Measurements from ENCODE around the gene RTTN.

Gene RTTN

GRCh38 chr18:70030728-70031127, 174.8 kb downstream of the RTTN start:
- in situ Hi-C loops (cut with MboI; ENCODE audit: low sequenced_read_pairs) = no loop called here

DNA sequence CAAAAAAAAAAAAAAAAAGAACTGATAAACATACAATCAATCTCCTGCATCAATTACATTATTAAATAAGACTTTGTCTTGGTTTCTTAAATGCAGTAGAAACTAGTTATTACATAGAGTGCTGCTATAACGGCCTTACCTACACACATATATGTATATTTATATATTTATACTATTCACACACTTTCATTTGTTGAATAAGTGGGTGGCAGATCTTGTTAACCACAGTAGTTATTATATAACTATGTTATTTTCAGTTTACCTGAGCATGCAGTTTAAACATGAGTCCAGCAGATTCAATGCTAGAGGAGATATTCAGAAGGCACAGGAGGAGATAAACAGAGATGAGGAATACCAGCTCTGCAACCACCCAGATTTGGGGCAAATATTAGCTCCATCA, 176.3 kb downstream of the RTTN start:
- in situ Hi-C loops (cut with MboI; ENCODE audit: low sequenced_read_pairs) = no loop called here

DNA sequence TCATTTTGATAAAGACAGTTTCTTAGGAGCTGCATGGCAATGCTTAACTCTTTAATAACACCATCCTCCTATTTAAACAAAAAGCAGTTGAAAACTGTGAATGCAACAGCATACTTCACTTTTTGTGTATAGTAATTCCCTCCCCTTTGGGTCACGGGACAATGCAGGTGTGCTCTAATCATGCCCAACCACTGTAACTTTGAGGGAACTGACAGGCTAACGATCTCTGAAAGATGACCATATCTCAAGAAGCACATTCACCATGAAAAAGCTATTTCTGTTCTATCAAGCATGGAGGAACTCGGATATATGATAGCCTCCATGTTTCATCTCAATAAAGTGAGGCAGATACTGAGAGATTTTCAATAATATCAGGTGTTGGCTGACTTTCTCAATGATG, 176.8 kb downstream of the RTTN start:
- in situ Hi-C loops (cut with MboI; ENCODE audit: low sequenced_read_pairs) = no loop called here

DNA sequence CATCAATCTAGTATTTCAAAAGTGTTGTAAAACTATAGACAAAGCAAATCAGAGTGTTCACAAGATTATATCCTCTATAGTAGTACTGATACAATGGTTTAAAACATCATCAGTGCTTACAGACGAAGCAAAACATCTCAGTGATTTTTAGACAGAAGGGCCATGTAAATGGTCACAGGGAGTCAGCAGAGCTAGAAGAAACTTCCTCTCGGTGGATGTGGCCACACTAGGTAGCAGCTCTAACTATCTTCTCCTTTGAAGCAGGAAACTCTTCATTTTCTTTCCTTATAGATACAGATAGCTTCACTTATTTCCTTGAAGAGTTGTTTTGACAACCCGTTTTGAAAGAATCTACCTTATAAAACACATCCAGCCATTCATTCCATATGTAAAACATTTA, 177.4 kb downstream of the RTTN start:
- in situ Hi-C loops (cut with MboI; ENCODE audit: low sequenced_read_pairs) = no loop called here

DNA sequence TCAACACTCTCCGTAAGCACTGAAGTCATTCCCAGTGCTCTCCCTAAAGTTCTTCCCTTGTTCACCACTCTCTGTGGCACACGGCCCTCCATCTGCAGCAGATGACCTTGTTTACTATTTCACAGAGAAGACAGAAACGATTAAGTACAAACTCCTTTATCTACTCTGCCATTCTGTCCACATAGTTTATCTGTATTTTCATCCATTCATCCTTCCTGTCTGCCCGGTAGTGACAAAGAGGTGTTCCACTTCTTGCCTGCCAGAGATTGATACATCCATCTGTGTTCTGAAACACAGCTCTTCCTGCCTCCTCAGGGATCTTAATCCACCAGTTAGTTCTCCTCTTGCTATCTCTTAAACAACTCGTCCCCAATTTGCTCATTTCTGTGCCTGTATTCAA, 179.9 kb downstream of the RTTN start:
- in situ Hi-C loops (cut with MboI; ENCODE audit: low sequenced_read_pairs) = no loop called here

- in situ Hi-C loops (cut with MboI; ENCODE audit: low sequenced_read_pairs) = no loop called here
Observed at GRCh38 chr18:70024829-70025228, 180.7 kb downstream of the RTTN start.

- in situ Hi-C loops (cut with MboI; ENCODE audit: low sequenced_read_pairs) = no loop called here
Observed at GRCh38 chr18:70024093-70024492, 181.4 kb downstream of the RTTN start.

DNA sequence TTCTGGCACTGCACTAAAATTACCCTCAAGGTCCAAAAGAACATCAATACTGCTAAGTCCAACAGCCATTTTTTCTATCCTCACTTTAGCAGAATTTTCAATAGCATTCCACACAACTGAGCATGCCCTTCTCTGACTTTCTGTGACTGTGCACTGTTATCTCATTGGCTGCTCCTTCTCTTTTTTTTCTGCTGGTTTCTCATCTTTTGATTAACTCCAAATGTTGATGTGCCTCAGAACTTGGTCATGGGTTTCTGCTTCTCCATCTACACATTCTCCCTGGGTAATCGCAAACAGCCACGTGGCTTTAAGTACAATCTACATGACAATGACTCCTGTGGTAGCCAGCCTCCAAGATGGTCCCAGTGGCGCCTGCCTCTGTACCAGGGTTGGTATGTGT, 182.9 kb downstream of the RTTN start:
- in situ Hi-C loops (cut with MboI; ENCODE audit: low sequenced_read_pairs) = no loop called here

DNA sequence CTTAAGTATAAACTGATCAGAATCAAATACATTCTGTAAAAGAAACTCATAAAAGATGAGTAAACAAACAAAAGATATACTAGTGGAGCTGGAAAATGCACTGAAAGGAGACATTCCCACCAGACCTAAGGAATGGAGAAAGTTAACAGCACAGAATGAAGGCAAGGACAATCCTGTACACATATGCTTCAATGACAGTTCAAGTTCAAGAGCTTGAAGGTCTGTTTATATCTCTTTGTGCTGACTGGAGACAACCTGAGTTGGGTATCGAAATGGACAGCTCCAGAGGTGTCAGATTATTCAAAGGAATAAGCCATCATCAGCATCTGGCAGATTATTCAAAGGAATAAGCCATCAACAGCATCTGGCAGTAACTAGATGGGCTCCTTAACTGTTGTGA, 184.0 kb downstream of the RTTN start:
- in situ Hi-C loops (cut with MboI; ENCODE audit: low sequenced_read_pairs) = no loop called here

GRCh38 chr18:70021043-70021442, 184.4 kb downstream of the RTTN start:
- in situ Hi-C loops (cut with MboI; ENCODE audit: low sequenced_read_pairs) = no loop called here

- in situ Hi-C loops (cut with MboI; ENCODE audit: low sequenced_read_pairs) = no loop called here
Observed at GRCh38 chr18:70019991-70020390, 185.5 kb downstream of the RTTN start.

DNA sequence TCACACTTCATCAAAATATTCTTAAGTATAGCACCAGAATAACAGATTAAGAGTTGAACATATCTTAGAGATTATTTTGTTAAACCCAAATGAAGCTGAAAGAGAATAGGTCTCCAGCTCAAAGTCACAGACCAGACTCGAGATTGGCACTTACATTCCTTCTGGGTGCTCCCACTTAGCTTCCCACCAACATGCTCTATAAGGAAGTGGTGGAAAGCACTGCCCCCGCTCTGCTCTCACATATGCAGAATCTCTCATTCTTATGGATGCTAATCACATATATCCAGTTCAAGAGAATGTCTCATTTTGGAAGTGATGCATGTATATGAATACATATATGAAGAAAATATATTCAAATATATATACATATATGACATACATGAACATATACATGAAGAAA, 186.4 kb downstream of the RTTN start:
- in situ Hi-C loops (cut with MboI; ENCODE audit: low sequenced_read_pairs) = no loop called here

- in situ Hi-C loops (cut with MboI; ENCODE audit: low sequenced_read_pairs) = no loop called here
Observed at GRCh38 chr18:70015127-70015526, 190.4 kb downstream of the RTTN start.

DNA sequence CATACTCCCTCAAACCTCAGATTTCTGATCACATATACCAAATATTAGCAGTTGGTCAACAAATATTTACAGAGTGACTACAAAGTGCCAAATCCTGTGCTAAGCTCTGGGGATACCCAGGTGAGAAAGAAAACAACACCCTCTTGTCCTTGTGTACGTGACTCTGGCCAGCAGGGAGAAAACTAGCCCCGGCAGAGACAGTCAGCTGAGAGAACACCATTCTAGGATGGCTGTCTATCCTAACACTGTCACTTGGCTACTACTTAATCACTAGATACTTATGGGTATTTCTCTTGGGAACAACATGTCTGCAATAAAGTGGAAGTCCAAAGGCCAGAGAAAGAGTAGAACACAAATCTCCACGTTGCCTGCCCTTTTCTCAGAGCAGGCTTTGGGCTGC, 199.9 kb downstream of the RTTN start:
- in situ Hi-C loops (cut with MboI; ENCODE audit: low sequenced_read_pairs) = no loop called here

- in situ Hi-C loops (cut with MboI; ENCODE audit: low sequenced_read_pairs) = no loop called here
Observed at GRCh38 chr18:70004696-70005095, 200.8 kb downstream of the RTTN start.

DNA sequence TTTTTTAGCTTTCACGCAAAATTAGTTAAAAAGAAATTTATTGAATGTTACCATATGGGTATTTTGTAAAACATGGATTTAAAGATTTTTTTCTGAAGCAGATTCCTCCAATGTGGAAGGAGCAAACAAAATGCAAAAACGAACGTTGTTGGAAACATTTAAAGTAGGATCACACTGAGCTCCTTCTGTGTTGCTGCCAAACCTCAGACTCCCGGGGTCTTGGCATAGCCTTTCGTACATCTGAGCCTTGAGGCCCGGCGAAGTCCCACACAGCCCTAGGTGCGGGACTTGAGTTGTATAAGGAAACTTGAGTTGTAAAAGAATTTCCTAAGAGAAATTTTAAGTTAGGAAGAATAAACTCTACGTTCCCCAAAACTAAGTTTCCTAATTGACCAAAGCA, 205.8 kb downstream of the RTTN start:
- in situ Hi-C loops (cut with MboI; ENCODE audit: low sequenced_read_pairs) = no loop called here

DNA sequence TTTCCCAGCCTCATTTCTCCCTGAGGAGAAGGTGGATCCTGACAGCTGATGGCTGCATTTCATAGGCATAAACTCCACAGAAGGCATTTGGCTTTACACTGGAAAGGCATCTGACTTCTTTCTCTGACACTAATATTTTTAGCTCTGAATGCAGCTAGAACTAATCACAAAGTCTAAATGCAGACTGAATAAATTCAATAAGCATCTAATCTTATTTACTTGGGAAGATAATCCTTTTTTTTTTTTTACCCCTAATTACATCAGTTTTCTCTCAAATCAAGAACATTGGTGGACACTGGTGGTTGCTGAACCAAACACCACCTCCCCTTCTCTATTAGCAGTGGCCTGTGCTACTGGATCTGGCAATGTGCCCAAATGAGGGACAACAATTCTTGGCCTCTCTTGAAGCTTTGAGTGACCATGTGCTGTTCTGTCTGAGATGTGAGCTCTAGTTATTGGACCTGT, 206.9 kb downstream of the RTTN start:
- in situ Hi-C loops (cut with MboI; ENCODE audit: low sequenced_read_pairs) = no loop called here

- in situ Hi-C loops (cut with MboI; ENCODE audit: low sequenced_read_pairs) = no loop called here
Observed at GRCh38 chr18:69996951-69997798, 208.3 kb downstream of the RTTN start.

- in situ Hi-C loops (cut with MboI; ENCODE audit: low sequenced_read_pairs) = no loop called here
Observed at GRCh38 chr18:69996417-69996816, 209.1 kb downstream of the RTTN start.

DNA sequence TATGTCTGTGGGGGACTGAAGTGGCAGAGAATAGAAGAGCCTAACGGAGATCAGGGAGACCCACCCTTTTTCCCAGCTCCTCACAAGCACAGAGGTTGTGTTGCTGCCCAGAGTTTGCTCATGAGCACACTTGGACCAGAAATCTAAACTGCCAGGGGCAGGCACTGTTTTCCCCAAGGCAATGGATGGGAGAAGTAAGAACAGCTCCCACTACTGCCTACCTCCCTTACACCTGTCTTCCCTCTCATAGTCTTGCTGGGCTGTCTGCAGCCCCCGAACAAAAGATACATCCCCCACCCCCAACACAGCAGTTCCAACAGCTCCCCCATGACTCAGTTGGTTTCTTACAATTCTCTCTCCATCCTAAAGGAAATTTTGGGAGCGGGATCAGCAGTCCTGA, 209.7 kb downstream of the RTTN start:
- in situ Hi-C loops (cut with MboI; ENCODE audit: low sequenced_read_pairs) = no loop called here

DNA sequence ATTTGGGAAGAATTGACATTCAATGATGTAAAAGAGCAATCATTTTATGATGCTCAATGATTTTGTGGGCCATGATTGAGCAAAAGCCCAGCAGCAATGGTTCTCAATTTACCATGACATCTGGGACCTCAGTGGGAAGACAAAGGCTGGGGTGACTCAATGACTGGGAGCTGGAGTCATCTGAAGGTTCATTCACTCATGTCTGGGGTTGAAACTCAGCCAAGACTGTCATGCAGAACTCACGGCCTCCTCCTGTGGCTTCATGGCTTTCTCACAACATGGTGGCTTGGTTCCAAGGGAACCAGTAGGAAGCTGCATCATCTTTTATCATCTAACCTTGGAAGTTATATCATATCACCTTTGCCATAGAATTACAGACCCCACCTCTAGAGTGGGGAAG, 212.7 kb downstream of the RTTN start:
- in situ Hi-C loops (cut with MboI; ENCODE audit: low sequenced_read_pairs) = no loop called here

GRCh38 chr18:69987870-69988269, 217.6 kb downstream of the RTTN start:
- in situ Hi-C loops (cut with MboI; ENCODE audit: low sequenced_read_pairs) = no loop called here

- in situ Hi-C loops (cut with MboI; ENCODE audit: low sequenced_read_pairs) = no loop called here
Observed at GRCh38 chr18:69985239-69985638, 220.2 kb downstream of the RTTN start.

Data from HL-60/S4 treated with phorbol 12-myristate 13-acetate at 8.2 ng/mL for 4 days and 3 days (cell line).